ENCODE data around the gene RCCD1.

The RCCD1 gene

GRCh38 chr15:90914305-90915080, 40.2 kb upstream of the RCCD1 start:
- TF ChIP-seq CTCF (IDR thresholded peaks at IDR 0.05; ENCODE audit: low read depth, low read length, missing control alignments): no peak
- DNase-seq (ENCODE audit: low read depth): no peak
- H3K4me3 ChIP-seq (ENCODE audit: low read depth, low read length): no peak overlapping the region
- in situ Hi-C loops (cut with HindIII; ENCODE audit: low sequenced_read_pairs): no loop called here

GRCh38 chr15:90915216-90915807, 39.4 kb upstream of the RCCD1 start:
- no peak for DNase-seq (ENCODE audit: low read depth)
- no peak overlapping the region for H3K4me3 ChIP-seq (ENCODE audit: low read depth, low read length)
- in situ Hi-C loops (cut with HindIII; ENCODE audit: low sequenced_read_pairs): no loop called here
- TF ChIP-seq CTCF (IDR thresholded peaks at IDR 0.05; ENCODE audit: low read depth, low read length, missing control alignments): no peak

- H3K4me3 ChIP-seq (ENCODE audit: low read depth, low read length): no peak overlapping the region
- no peak for TF ChIP-seq CTCF (IDR thresholded peaks at IDR 0.05; ENCODE audit: low read depth, low read length, missing control alignments)
- in situ Hi-C loops (cut with HindIII; ENCODE audit: low sequenced_read_pairs): no loop called here
These were observed 38.8 kb upstream of the RCCD1 start for GRCh38 chr15:90915808-90916440.

GRCh38 chr15:90916461-90916860, 38.2 kb upstream of the RCCD1 start:
- DNase-seq (ENCODE audit: low read depth): no peak
- TF ChIP-seq CTCF (IDR thresholded peaks at IDR 0.05; ENCODE audit: low read depth, low read length, missing control alignments): no peak
- in situ Hi-C loops (cut with HindIII; ENCODE audit: low sequenced_read_pairs): no loop called here
- no peak overlapping the region for H3K4me3 ChIP-seq (ENCODE audit: low read depth, low read length)

More at GRCh38 chr15:90915808-90916440, 38.8 kb upstream of the RCCD1 start:
- no peak for DNase-seq (ENCODE audit: low read depth)

- DNase-seq (ENCODE audit: low read depth): no peak
- no peak for TF ChIP-seq CTCF (IDR thresholded peaks at IDR 0.05; ENCODE audit: low read depth, low read length, missing control alignments)
- no peak overlapping the region for H3K4me3 ChIP-seq (ENCODE audit: low read depth, low read length)
- in situ Hi-C loops (cut with HindIII; ENCODE audit: low sequenced_read_pairs): no loop called here
These were observed 37.1 kb upstream of the RCCD1 start for GRCh38 chr15:90917569-90917968.

- DNase-seq (ENCODE audit: low read depth): no peak
- no peak overlapping the region for H3K4me3 ChIP-seq (ENCODE audit: low read depth, low read length)
- in situ Hi-C loops (cut with HindIII; ENCODE audit: low sequenced_read_pairs): no loop called here
- TF ChIP-seq CTCF (IDR thresholded peaks at IDR 0.05; ENCODE audit: low read depth, low read length, missing control alignments): no peak
These were observed 36.5 kb upstream of the RCCD1 start for GRCh38 chr15:90918034-90918788.

Data from astrocyte of the cerebellum (primary cell).